ENCODE data around the gene KCND3.

The KCND3 gene

DNA sequence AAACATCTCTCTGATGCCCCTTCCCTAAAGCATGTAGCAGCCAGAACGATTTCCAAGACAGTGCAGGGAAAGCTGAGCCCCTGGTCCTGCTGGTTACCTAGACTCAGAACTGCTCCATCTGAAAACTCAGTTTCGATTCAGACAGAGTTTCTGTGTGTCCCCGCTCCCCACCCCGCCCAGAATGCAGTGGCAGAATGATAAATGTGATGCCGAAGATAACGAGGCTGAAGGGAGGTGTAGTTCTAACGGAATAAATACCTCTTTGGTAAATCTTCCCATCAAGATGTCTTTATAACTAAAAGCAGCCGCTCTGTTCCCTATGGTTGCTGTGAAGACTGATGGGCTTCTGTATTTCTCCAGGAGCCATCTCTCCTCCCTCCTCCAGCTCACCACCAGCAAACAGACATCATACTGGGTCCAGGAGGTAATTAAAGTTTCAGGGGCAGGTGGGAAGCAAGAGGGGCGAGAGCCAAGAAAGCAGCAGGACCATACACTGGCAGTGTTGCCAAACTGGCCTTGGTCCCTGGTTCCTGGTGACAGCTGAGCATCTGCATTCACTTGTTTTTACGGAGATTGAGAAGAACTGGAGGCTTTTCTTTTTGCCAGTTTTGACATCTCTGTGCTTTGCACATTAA lies 156.8 kb downstream of the KCND3 start:
- Histone ChIP-seq H3K9ac (ENCODE audit: insufficient read length) (no peak overlapping the region), H3K36me3 (ENCODE audit: insufficient read depth, low read length) (no peaks in the 10 kb centered on the region), H3K27ac (no peak overlapping the region), H3K4me3 (no peak overlapping the region), H3K9me3 (ENCODE audit: low read depth, low read length) (no peaks in the 10 kb centered on the region)
- no peak for DNase-seq (ENCODE audit: low read depth, low spot score)
- TF ChIP-seq FOXP2 (optimal IDR thresholded peaks at IDR 0.05; ENCODE audit: control extremely low read depth, extremely low read length, insufficient read depth) (no peak), EZH2 (IDR thresholded peaks at IDR 0.05) (no peak), POLR2AphosphoS5 (IDR thresholded peaks at IDR 0.05; ENCODE audit: borderline replicate concordance, low read depth, low read length) (no peak)

DNA sequence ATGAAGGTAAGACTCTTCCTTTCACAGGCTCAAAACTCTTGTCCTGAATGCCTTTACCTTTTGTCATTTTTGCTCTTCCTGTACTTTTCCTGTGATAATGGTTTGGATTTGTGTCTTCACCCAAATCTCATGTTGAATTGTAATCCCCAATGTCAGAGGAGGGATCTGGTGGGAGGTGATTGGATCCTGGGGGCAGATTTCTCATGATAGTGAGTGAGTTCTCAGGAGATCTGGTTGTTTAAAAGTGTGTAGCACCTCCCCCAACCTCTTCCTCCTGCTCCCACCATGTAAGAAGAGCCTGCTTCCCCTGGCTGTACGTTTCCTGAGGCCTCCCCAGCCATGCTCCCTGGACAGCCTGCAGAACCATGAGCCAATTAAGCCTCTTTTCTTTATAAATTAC lies 158.3 kb downstream of the KCND3 start:
- Histone ChIP-seq H3K9me3 (ENCODE audit: low read depth, low read length) (no peaks in the 10 kb centered on the region), H3K4me3 (no peak overlapping the region), H3K9ac (ENCODE audit: insufficient read length) (no peak overlapping the region), H3K27ac (no peak overlapping the region), H3K36me3 (ENCODE audit: insufficient read depth, low read length) (no peaks in the 10 kb centered on the region)
- TF ChIP-seq FOXP2 (optimal IDR thresholded peaks at IDR 0.05; ENCODE audit: control extremely low read depth, extremely low read length, insufficient read depth) (no peak), POLR2AphosphoS5 (IDR thresholded peaks at IDR 0.05; ENCODE audit: borderline replicate concordance, low read depth, low read length) (no peak), EZH2 (IDR thresholded peaks at IDR 0.05) (no peak)
- no peak for DNase-seq (ENCODE audit: low read depth, low spot score)

DNA sequence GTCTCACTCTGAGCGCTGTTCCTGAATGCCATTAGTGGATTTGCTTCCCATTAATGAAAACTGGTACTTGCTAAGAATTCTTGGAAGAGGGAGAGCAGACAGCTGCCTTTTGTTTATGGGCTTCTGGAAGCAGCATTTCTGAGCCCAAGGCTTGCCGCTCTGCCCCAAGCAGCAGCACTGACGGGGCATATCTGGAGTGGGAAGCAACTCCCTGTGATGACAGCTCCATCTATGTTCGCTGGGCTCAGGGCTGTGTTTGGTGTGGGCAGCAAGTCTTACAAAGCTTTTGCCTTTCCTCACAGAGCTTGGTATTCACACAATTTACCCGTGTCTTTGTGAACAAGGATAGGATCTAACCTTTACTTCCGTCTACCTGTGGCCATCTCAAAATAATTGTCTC lies 161.5 kb downstream of the KCND3 start:
- Histone ChIP-seq H3K4me3 (no peak overlapping the region), H3K9me3 (ENCODE audit: low read depth, low read length) (no peaks in the 10 kb centered on the region), H3K27ac (no peak overlapping the region), H3K36me3 (ENCODE audit: insufficient read depth, low read length) (no peaks in the 10 kb centered on the region), H3K9ac (ENCODE audit: insufficient read length) (no peak overlapping the region)
- TF ChIP-seq POLR2AphosphoS5 (IDR thresholded peaks at IDR 0.05; ENCODE audit: borderline replicate concordance, low read depth, low read length) (no peak), EZH2 (IDR thresholded peaks at IDR 0.05) (no peak), FOXP2 (optimal IDR thresholded peaks at IDR 0.05; ENCODE audit: control extremely low read depth, extremely low read length, insufficient read depth) (no peak)
- no peak for DNase-seq (ENCODE audit: low read depth, low spot score)

DNA sequence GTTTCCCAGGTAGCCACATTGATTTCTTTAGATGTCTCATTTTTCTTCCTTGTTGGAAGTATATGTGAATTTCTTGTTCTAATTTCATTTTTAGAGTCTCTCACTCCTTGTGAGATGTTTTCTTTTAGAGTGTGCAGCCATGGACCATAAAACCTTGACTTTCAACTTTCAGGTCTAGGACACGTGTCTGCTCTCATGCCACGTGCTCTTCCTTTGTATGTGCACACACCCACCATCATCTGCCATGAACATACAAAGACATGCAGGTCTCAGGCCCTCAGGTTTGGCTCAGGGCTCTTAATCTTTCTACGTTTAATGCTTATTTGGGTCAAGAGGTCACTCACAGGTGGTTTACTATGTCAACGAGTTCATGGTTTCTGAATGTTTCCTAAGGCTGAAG lies 163.2 kb downstream of the KCND3 start:
- Histone ChIP-seq H3K27ac (no peak overlapping the region), H3K4me3 (no peak overlapping the region), H3K36me3 (ENCODE audit: insufficient read depth, low read length) (no peaks in the 10 kb centered on the region), H3K9ac (ENCODE audit: insufficient read length) (no peak overlapping the region), H3K9me3 (ENCODE audit: low read depth, low read length) (no peaks in the 10 kb centered on the region)
- TF ChIP-seq POLR2AphosphoS5 (IDR thresholded peaks at IDR 0.05; ENCODE audit: borderline replicate concordance, low read depth, low read length) (no peak), FOXP2 (optimal IDR thresholded peaks at IDR 0.05; ENCODE audit: control extremely low read depth, extremely low read length, insufficient read depth) (no peak), EZH2 (IDR thresholded peaks at IDR 0.05) (no peak)
- no peak for DNase-seq (ENCODE audit: low read depth, low spot score)

DNA sequence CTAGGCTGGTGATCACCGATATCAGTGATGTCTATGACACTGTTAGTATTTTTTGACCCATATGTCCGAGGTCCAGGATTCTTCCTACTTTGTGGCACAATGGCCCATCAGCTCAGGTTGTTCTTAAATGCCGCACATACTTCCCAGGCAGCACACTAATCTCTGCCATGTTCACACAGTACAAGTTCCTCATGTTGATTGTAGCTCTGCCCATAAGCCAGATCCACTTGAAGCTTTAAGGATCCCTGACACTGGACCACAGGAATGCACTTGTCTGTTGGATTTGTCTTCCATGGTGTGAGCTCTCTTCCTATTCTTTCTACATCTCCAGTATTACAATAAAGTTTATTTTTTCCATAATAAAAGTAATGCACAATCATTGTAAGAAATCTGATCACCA lies 164.3 kb downstream of the KCND3 start:
- H3K4me3 ChIP-seq, result no peak overlapping the region
- TF ChIP-seq POLR2AphosphoS5 (IDR thresholded peaks at IDR 0.05; ENCODE audit: borderline replicate concordance, low read depth, low read length), result no peak
- TF ChIP-seq EZH2 (IDR thresholded peaks at IDR 0.05), result no peak
- TF ChIP-seq FOXP2 (optimal IDR thresholded peaks at IDR 0.05; ENCODE audit: control extremely low read depth, extremely low read length, insufficient read depth), result no peak
- DNase-seq (ENCODE audit: low read depth, low spot score), result no peak

DNA sequence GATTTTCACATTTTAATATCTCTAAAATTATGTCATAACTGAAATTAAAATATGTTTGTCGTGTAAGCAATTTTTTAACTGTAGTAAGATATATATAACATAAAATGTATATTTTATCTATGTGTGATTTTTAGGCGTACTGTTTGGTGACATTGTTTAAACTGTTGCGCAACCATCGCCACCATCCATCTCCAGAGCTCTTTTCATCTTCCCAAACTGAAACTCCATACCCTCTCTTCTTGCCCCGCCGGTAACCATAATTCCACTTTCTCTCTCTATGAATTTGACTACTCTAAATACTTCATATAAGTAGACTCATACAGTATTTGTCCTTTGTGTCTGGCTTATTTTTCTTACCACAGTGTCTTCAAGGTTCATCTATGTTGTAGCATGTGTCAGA lies 167.3 kb downstream of the KCND3 start:
- H3K27ac ChIP-seq, result no peak overlapping the region
- TF ChIP-seq POLR2AphosphoS5 (IDR thresholded peaks at IDR 0.05; ENCODE audit: borderline replicate concordance, low read depth, low read length) (no peak), EZH2 (IDR thresholded peaks at IDR 0.05) (no peak), FOXP2 (optimal IDR thresholded peaks at IDR 0.05; ENCODE audit: control extremely low read depth, extremely low read length, insufficient read depth) (no peak)
- no peak overlapping the region for H3K4me3 ChIP-seq
- DNase-seq (ENCODE audit: low read depth, low spot score), result no peak
- H3K9me3 ChIP-seq (ENCODE audit: low read depth, low read length), result no peaks in the 10 kb centered on the region
- no peaks in the 10 kb centered on the region for H3K36me3 ChIP-seq (ENCODE audit: insufficient read depth, low read length)
- no peak overlapping the region for H3K9ac ChIP-seq (ENCODE audit: insufficient read length)

More for the DNA sequence above, 164.3 kb downstream of the KCND3 start:
- H3K9me3 ChIP-seq (ENCODE audit: low read depth, low read length), result no peaks in the 10 kb centered on the region
- H3K27ac ChIP-seq, result no peak overlapping the region
- H3K9ac ChIP-seq (ENCODE audit: insufficient read length), result no peak overlapping the region
- no peaks in the 10 kb centered on the region for H3K36me3 ChIP-seq (ENCODE audit: insufficient read depth, low read length)

DNA sequence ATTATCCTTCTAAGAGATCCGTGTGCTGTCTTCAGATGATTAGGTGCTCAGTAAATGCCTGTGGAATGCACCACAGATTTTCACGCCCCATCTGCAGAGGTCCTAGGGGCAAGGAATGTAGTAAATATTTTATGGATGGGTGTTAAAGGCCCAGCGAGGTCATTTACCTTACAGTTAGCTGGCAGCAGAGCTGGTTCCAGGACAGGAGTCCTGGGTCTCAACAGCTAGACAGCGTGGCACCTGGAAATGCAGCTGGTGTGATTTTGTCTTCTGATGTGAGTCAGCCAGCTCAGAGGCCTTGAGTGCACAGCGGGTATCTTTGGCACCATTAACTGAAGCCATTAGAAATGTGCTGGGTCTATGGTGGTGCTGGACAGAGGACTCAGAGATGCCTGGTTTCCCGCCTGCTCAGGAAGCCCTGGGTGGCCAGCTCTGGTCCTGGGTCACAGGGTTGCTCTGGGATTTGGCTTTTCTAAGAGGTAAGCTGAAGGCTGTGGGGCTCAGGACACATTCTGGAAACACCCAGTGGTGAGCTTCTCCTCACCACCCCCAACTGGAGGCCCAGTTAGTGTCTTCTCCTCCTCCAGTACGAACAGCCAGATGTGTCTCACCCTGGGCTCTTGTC lies 168.2 kb downstream of the KCND3 start:
- no peaks in the 10 kb centered on the region for H3K9me3 ChIP-seq (ENCODE audit: low read depth, low read length)
- no peak for DNase-seq (ENCODE audit: low read depth, low spot score)
- TF ChIP-seq FOXP2 (optimal IDR thresholded peaks at IDR 0.05; ENCODE audit: control extremely low read depth, extremely low read length, insufficient read depth) (no peak), POLR2AphosphoS5 (IDR thresholded peaks at IDR 0.05; ENCODE audit: borderline replicate concordance, low read depth, low read length) (no peak), EZH2 (IDR thresholded peaks at IDR 0.05) (no peak)
- H3K36me3 ChIP-seq (ENCODE audit: insufficient read depth, low read length), result no peaks in the 10 kb centered on the region
- no peak overlapping the region for H3K9ac ChIP-seq (ENCODE audit: insufficient read length)
- no peak overlapping the region for H3K4me3 ChIP-seq
- no peak overlapping the region for H3K27ac ChIP-seq

DNA sequence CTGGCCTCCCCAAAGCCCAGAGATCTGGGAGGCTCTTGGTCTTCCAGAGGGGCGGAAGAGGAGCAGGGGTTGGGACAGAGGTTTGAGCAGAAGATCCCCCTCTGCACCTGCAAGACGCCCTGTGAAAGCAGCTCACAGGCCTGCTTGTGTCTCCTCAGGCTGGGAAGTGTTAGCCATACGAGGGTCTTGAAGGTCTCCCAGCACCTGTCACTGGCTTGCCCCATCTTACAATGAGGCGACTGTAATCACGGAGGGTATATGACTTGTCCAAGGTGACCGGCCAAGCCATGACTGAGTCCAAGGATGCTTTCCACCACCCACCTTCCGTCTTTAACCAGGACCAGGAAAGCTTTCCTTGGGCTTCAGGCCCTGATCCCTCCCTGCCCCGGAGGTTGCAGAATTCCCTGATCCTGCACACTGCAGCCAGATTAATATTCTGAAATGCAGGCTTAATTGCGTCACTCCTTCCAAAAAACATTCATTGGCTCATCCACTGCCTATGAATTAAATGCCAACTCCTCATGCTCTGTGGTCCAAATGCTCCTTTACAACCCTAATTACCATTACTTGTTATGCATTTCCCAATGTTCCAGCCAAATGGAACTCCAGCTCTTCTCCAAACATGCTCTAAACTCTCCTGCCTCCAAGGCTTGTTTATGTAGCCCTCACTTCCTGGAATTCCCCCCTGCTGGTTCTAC lies 169.8 kb downstream of the KCND3 start:
- no peak for DNase-seq (ENCODE audit: low read depth, low spot score)
- H3K9me3 ChIP-seq (ENCODE audit: low read depth, low read length), result no peaks in the 10 kb centered on the region
- no peaks in the 10 kb centered on the region for H3K36me3 ChIP-seq (ENCODE audit: insufficient read depth, low read length)
- H3K27ac ChIP-seq, result no peak overlapping the region
- H3K9ac ChIP-seq (ENCODE audit: insufficient read length), result no peak overlapping the region
- no peak for TF ChIP-seq POLR2AphosphoS5 (IDR thresholded peaks at IDR 0.05; ENCODE audit: borderline replicate concordance, low read depth, low read length)
- TF ChIP-seq EZH2 (IDR thresholded peaks at IDR 0.05), result no peak
- H3K4me3 ChIP-seq, result no peak overlapping the region

All from SK-N-MC (cell line).